Suprapubic skin (tissue), 4 donors: Measurements from ENCODE around the gene ITSN1. TPM values are rescaled to one million over a fixed set of nuclear protein-coding genes. Genes with fewer than 3 reads are reported as not detected.

Source experiments
- DNase-seq, 2 donors: peaks; one replicate each; pipeline ENCODE4 v3.0.0-alpha.2; 2019; ENCODE audit warnings: low spot score in 2 of 2
- H3K27ac ChIP-seq: fragments of 200-600 bp; sonication (generic); one replicate; pipeline ENCODE4 v1.5.1; 2019
- H3K27me3 ChIP-seq: fragments of 200-600 bp; sonication (generic); one replicate; pipeline ENCODE4 v1.5.1; 2019
- H3K36me3 ChIP-seq: fragments of 200-600 bp; sonication (generic); one replicate; pipeline ENCODE4 v1.5.1; 2019
- H3K4me1 ChIP-seq: fragments of 200-600 bp; sonication (generic); one replicate; pipeline ENCODE4 v1.5.1; 2019
- H3K4me3 ChIP-seq: fragments of 200-600 bp; sonication (generic); one replicate; pipeline ENCODE4 v1.5.1; 2019; ENCODE audit warnings: mild to moderate bottlenecking
- H3K9me3 ChIP-seq: fragments of 200-600 bp; sonication (generic); one replicate; pipeline ENCODE4 v1.5.1; 2019
- EP300 ChIP-seq: sonication (generic); formaldehyde crosslinking; IDR thresholded peaks from one replicate; pipeline ENCODE4 v1.6.1; 2017; ENCODE audit warnings: antibody characterized with exemption
- POLR2A ChIP-seq, 2 donors: fragments of 450-650 bp; IDR thresholded peaks; one replicate each; pipeline ENCODE4 v1.6.1; 2017; ENCODE audit warnings: antibody characterized with exemption in 2 of 2, mild to moderate bottlenecking in 2 of 2, moderate library complexity in 2 of 2
- POLR2AphosphoS5 ChIP-seq, 3 donors: sonication (generic); formaldehyde crosslinking; IDR thresholded peaks; one replicate each; pipeline ENCODE4 v1.6.1; 2017; ENCODE audit warnings: antibody characterized with exemption in 3 of 3
- WGBS: methylation state at CpG from one replicate; pipeline ENCODE4 v1.1.5; 2018; 5-methylcytosine and 5-hydroxymethylcytosine counted together
- total RNA-seq, 4 donors: library from RNA; depleted of rRNA; stranded (reverse); fragments of >200 nt; gene quantifications; one replicate each; pipeline ENCODE4 v1.1.0, GENCODE V29; 2016
- TF ChIP-seq, protein P1 (sequence below), 2 donors: fragments of 200-600 bp in 1 of 2; fragments of 450-650 bp in 1 of 2; sonication (generic) in 1 of 2; IDR thresholded peaks; one replicate each; pipeline ENCODE4 v1.5.1; 2016 to 2019; ENCODE audit warnings: antibody characterized with exemption in 2 of 2, mild to moderate bottlenecking in 1 of 2, moderate library complexity in 1 of 2

ITSN1 gene
- total RNA-seq, 4 donors from 2014 or later = 23.8 to 53.3 (median 35.2) TPM

DNA sequence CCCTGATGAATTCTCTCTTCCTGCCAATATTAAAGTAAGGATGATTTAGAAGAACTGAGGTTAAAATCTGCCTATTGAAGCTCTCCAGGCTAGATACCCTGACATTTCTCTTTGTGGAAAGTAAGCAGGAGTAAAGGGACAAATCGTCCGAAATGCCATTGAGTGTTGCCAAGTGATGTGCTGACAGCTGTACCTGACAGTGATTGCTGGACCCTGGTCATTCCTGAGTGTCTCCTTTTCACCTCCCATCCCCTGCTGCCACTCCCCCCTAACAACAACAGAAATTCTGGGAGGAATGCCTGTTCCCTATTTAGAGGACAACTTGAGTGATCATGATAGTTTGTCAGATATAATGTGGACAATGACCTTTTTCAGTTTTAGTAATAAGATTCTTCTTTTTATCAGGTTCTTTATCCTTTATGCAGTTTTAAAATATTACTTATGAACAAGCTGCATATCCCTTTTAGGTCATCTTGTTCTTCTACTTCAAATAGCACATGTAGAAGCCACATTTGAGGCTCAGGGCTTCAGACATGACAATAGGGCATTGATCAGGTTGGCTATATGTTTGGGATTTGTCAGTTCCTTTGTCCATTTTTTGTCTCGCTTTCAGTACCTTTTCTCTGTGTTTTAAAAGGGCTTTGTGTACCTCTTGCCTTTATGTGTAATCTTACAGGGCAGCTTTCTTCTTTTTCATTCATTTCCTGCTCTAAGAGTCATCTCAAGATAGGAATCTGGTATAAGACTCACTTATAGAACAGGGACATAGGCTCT lies 56.0 kb downstream of the ITSN1 start:
- H3K27me3 ChIP-seq = no peaks in the 10 kb centered on the region
- H3K4me1 ChIP-seq = no peaks in the 10 kb centered on the region
- no peaks in the 10 kb centered on the region for H3K36me3 ChIP-seq
- DNase-seq = no peak
- no peaks in the 10 kb centered on the region for H3K9me3 ChIP-seq
- TF ChIP-seq POLR2AphosphoS5 (IDR thresholded peaks at IDR 0.05) = no peak
- TF ChIP-seq POLR2A (IDR thresholded peaks at IDR 0.05) = no peak
- TF ChIP-seq, protein P1, sequence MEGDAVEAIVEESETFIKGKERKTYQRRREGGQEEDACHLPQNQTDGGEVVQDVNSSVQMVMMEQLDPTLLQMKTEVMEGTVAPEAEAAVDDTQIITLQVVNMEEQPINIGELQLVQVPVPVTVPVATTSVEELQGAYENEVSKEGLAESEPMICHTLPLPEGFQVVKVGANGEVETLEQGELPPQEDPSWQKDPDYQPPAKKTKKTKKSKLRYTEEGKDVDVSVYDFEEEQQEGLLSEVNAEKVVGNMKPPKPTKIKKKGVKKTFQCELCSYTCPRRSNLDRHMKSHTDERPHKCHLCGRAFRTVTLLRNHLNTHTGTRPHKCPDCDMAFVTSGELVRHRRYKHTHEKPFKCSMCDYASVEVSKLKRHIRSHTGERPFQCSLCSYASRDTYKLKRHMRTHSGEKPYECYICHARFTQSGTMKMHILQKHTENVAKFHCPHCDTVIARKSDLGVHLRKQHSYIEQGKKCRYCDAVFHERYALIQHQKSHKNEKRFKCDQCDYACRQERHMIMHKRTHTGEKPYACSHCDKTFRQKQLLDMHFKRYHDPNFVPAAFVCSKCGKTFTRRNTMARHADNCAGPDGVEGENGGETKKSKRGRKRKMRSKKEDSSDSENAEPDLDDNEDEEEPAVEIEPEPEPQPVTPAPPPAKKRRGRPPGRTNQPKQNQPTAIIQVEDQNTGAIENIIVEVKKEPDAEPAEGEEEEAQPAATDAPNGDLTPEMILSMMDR (IDR thresholded peaks at IDR 0.05) = no peak
- no peak for TF ChIP-seq EP300
- H3K27ac ChIP-seq = no peak overlapping the region
- no peak overlapping the region for H3K4me3 ChIP-seq
- WGBS = 79% methylated on average over 3 of the region's 3 CpGs

DNA sequence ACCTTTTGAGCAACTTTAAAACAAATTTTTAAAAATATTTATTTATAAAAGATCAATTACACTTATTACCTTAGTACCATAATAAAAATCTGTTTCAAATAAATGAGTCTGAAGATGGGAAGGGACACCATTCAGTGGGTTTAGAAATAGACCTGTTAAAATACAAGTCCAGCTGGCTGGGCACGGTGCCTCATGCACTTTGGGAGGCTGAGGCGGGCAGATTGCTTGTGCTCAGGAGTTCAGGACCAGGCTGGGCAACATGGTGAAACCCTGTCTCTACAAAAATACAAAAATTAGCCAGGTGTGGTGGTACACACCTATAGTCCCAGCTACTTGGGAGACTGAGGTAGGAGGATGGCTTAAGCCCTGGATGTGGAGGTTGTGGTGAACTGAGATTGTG lies 57.0 kb downstream of the ITSN1 start:
- Histone ChIP-seq H3K4me1 (no peaks in the 10 kb centered on the region), H3K9me3 (no peaks in the 10 kb centered on the region), H3K36me3 (no peaks in the 10 kb centered on the region), H3K27ac (no peak overlapping the region), H3K4me3 (no peak overlapping the region), H3K27me3 (no peaks in the 10 kb centered on the region)
- DNase-seq = no peak
- 94% methylated on average over 2 of the region's 2 CpGs for WGBS
- no peak for TF ChIP-seq POLR2A (IDR thresholded peaks at IDR 0.05)
- TF ChIP-seq, protein P1 (IDR thresholded peaks at IDR 0.05) = no peak
- TF ChIP-seq POLR2AphosphoS5 (IDR thresholded peaks at IDR 0.05) = no peak
- no peak for TF ChIP-seq EP300

DNA sequence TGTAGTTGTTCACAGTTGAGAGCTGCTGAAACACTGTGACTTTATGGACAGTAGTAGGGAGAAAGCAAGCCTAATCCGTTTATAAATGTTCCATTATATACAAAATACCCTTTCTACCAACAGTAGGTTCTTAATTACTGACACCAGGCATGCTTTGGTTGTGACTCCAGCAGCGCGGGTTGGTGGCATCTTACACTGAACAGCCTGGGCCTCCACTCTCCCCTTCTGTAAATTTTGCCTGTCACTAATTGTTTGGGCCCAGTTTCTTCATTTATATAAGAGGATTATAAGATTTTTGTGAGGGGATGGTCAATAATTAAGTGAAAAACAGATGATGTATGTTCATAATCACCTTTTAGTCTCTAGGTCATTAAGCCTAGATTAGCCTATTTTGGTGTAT lies 58.2 kb downstream of the ITSN1 start:
- H3K36me3 ChIP-seq = no peaks in the 10 kb centered on the region
- 90% methylated on average over 3 of the region's 3 CpGs for WGBS
- TF ChIP-seq EP300 = no peak
- TF ChIP-seq POLR2AphosphoS5 (IDR thresholded peaks at IDR 0.05) = no peak
- TF ChIP-seq POLR2A (IDR thresholded peaks at IDR 0.05) = no peak
- TF ChIP-seq, protein P1 (IDR thresholded peaks at IDR 0.05) = no peak
- H3K4me1 ChIP-seq = no peaks in the 10 kb centered on the region
- no peak overlapping the region for H3K27ac ChIP-seq
- no peak for DNase-seq
- no peaks in the 10 kb centered on the region for H3K27me3 ChIP-seq
- H3K9me3 ChIP-seq = no peaks in the 10 kb centered on the region
- no peak overlapping the region for H3K4me3 ChIP-seq

DNA sequence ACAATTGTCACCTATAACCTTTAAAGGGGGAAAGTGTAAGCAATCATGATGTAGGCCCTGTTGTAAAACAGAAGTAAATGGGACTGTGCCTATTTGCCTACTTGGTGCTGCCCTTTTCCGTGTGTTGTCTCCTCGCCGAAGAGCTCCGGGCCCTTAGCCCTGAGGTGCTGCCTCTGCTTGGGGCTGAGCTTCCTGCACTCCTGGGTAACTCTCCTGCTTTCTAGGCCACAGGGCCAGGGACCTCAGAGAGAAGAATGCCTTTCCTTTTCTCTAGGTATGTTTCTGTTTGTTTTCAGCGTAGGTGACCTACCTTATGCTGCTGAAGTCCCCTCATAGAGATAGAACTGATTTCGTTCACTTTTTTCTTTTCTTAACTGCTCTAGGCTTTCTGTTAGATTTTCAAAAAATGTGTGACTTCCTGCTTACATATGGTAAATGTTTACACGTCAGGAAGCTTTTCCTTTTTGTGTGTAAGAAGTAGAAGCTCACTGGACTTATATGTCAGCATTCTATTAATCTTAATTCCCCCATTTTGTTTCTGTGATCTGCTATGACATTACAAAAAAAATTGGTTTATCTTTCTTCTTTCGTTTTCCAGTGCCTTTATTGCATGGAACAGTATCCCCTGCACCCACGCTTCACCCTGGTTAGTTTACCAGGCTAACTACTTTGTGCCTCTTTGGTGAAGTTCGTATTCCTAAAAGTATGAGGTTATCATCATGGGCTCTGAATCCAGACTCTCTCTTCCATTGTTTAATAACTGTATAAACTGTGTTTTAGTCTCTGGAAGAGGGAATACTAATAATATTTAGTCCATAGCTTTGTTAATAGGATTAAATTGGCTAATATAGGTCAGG lies 61.7 kb downstream of the ITSN1 start:
- H3K27me3 ChIP-seq = no peaks in the 10 kb centered on the region
- H3K4me3 ChIP-seq = no peak overlapping the region
- H3K9me3 ChIP-seq = no peaks in the 10 kb centered on the region
- 73% methylated on average over 10 of the region's 10 CpGs for WGBS
- no peaks in the 10 kb centered on the region for H3K36me3 ChIP-seq
- H3K4me1 ChIP-seq = no peaks in the 10 kb centered on the region
- DNase-seq = no peak
- H3K27ac ChIP-seq = no peak overlapping the region
- TF ChIP-seq EP300 = no peak
- TF ChIP-seq POLR2A (IDR thresholded peaks at IDR 0.05) = no peak
- TF ChIP-seq POLR2AphosphoS5 (IDR thresholded peaks at IDR 0.05) = no peak
- TF ChIP-seq, protein P1 (IDR thresholded peaks at IDR 0.05) = no peak

DNA sequence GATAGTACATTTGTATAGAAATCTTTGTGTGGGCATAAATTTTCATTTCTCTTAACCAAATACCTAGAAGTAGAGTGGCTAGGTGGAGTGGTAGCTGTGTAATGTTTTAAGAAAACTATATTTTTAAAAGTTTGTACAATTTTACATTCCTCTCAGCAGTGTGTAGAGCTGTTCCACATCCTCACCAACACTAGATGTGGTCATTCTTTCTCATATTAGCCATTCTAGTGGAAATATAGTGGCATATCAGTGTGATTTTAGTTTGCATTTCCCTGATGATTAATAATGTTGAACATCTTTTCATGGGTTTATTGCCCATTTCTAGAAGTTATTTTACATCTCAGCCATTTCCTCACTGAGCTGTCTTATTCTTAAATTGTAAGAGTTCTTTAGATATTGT lies 65.5 kb downstream of the ITSN1 start:
- DNase-seq = no peak
- no peaks in the 10 kb centered on the region for H3K4me1 ChIP-seq
- no peaks in the 10 kb centered on the region for H3K27me3 ChIP-seq
- no peak for TF ChIP-seq POLR2AphosphoS5 (IDR thresholded peaks at IDR 0.05)
- TF ChIP-seq, protein P1 (IDR thresholded peaks at IDR 0.05) = no peak
- no peak for TF ChIP-seq POLR2A (IDR thresholded peaks at IDR 0.05)
- TF ChIP-seq EP300 = no peak
- H3K27ac ChIP-seq = no peak overlapping the region
- H3K9me3 ChIP-seq = no peaks in the 10 kb centered on the region
- H3K4me3 ChIP-seq = no peak overlapping the region
- no peaks in the 10 kb centered on the region for H3K36me3 ChIP-seq
